HFFc6 (cell line): ENCODE results near the gene SYNPO. TPM values are rescaled to one million over a fixed set of nuclear protein-coding genes. Genes with fewer than 3 reads are reported as not detected.

Source experiments
- DNase-seq: peaks from one replicate; pipeline ENCODE4 v3.0.0-alpha.2; 2018
- H3K27ac Mint-ChIP-seq: 2 replicates; pipeline ENCODE4 v1.8.0; 2020; ENCODE audit warnings: mild to moderate bottlenecking, mixed read lengths
- H3K27me3 Mint-ChIP-seq: 2 replicates; pipeline ENCODE4 v1.8.0; 2021; ENCODE audit warnings: mild to moderate bottlenecking, moderate library complexity, mixed read lengths; ENCODE audit not compliant: insufficient read depth
- H3K36me3 Mint-ChIP-seq: 2 replicates; pipeline ENCODE4 v1.8.0; 2021; ENCODE audit warnings: low read depth, mixed read lengths
- H3K4me1 Mint-ChIP-seq: 2 replicates; pipeline ENCODE4 v1.8.0; 2020; ENCODE audit warnings: low read depth, mixed read lengths
- H3K4me3 Mint-ChIP-seq: 2 replicates; pipeline ENCODE4 v1.8.0; 2020; ENCODE audit warnings: mild to moderate bottlenecking, moderate library complexity, mixed read lengths
- H3K9me3 Mint-ChIP-seq: 2 replicates; pipeline ENCODE4 v1.8.0; 2020; ENCODE audit warnings: mild to moderate bottlenecking, mixed read lengths
- total RNA-seq, 6 experiments: library from RNA; stranded (reverse); fragmentation: NEBNext Ultra II Directional; extraction: Animal tissue kit (Norgen Biotek cat#: 25700); gene quantifications; 2 replicates in 1 of 6; 3 replicates in 5 of 6; pipeline ENCODE4 v1.2.3, GENCODE V29; 2021
- TF ChIP-seq, protein P1 (sequence below): fragments of 200-600 bp; sonication (generic); IDR thresholded peaks from 2 replicates; pipeline ENCODE4 v1.5.0; 2021; ENCODE audit warnings: antibody characterized with exemption, mild to moderate bottlenecking

Gene SYNPO
- total RNA-seq, 6 experiments from 2014 or later, result 35.6 to 50.7 (median 47.8) TPM

DNA sequence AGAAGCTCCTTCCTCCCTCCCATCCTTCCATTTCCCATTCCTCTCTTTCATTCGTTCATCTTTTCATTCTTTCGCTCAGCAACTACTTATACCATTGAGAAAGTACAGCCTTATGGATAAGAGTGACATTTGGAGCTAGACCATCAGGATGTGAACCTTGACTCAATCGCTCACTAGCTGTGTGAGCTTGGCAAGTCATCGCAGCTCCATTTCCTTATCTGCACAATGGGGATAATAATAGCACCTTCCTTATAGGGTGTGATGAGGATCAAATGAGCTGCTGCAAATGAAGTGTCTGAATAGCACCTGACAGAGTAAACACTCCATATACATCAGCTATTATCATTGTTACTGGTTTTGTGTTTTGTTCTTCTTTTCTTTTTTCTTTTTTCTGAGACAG, 28.1 kb upstream of the SYNPO start:
- no peak for DNase-seq
- H3K4me3 Mint-ChIP-seq, result no peak overlapping the region
- peaks cover 17% of the 10 kb centered on the region for H3K27me3 Mint-ChIP-seq

DNA sequence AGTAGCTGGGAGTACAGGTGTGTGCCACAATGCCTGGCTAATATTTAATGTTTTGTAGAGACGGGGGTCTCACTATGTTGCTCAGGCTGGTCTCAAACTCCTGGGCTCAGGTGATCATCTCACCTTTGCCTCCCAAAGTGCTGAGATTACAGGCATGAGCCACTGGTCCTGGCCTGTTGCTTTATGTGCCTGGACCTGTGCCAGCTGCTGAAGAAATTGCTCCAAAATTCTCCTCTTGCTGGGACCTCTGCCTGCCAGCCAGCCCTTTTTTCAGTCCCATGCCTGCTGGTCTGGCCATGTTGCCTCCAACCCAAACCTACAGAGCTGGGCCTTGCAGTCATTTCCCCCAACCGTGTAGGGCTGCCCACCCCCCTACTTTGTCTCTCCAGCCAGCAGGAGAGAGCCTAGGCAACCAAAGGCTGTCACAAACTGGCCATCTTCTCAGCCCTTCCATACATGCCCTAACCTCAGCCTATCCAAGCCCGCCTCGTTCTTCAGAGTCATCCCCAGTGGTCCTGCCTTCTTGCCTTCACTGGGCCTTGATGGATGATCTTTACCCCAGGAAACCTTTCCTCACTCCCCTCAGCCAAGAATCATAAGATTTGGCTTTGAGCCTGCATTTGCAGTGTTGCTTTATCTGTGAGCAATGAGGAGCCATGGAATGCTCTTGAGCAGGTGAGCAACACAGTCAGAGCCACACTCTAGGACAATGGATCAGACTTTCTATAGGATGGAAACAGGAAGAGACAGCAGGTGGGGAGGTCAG, 27.4 kb upstream of the SYNPO start:
- no peak overlapping the region for H3K27ac Mint-ChIP-seq
- no peak overlapping the region for H3K4me3 Mint-ChIP-seq
- H3K36me3 Mint-ChIP-seq, result no peaks in the 10 kb centered on the region
- no peak for DNase-seq
- H3K9me3 Mint-ChIP-seq, result no peaks in the 10 kb centered on the region
- peaks cover 17% of the 10 kb centered on the region for H3K4me1 Mint-ChIP-seq
- TF ChIP-seq, protein P1, sequence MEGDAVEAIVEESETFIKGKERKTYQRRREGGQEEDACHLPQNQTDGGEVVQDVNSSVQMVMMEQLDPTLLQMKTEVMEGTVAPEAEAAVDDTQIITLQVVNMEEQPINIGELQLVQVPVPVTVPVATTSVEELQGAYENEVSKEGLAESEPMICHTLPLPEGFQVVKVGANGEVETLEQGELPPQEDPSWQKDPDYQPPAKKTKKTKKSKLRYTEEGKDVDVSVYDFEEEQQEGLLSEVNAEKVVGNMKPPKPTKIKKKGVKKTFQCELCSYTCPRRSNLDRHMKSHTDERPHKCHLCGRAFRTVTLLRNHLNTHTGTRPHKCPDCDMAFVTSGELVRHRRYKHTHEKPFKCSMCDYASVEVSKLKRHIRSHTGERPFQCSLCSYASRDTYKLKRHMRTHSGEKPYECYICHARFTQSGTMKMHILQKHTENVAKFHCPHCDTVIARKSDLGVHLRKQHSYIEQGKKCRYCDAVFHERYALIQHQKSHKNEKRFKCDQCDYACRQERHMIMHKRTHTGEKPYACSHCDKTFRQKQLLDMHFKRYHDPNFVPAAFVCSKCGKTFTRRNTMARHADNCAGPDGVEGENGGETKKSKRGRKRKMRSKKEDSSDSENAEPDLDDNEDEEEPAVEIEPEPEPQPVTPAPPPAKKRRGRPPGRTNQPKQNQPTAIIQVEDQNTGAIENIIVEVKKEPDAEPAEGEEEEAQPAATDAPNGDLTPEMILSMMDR, result no peak
- H3K27me3 Mint-ChIP-seq, result peaks cover 17% of the 10 kb centered on the region

More for the DNA sequence above, 28.1 kb upstream of the SYNPO start:
- Mint-ChIP-seq H3K27ac (no peak overlapping the region), H3K9me3 (no peaks in the 10 kb centered on the region), H3K4me1 (peaks cover 17% of the 10 kb centered on the region), H3K36me3 (no peaks in the 10 kb centered on the region)
- TF ChIP-seq, protein P1, result no peak

DNA sequence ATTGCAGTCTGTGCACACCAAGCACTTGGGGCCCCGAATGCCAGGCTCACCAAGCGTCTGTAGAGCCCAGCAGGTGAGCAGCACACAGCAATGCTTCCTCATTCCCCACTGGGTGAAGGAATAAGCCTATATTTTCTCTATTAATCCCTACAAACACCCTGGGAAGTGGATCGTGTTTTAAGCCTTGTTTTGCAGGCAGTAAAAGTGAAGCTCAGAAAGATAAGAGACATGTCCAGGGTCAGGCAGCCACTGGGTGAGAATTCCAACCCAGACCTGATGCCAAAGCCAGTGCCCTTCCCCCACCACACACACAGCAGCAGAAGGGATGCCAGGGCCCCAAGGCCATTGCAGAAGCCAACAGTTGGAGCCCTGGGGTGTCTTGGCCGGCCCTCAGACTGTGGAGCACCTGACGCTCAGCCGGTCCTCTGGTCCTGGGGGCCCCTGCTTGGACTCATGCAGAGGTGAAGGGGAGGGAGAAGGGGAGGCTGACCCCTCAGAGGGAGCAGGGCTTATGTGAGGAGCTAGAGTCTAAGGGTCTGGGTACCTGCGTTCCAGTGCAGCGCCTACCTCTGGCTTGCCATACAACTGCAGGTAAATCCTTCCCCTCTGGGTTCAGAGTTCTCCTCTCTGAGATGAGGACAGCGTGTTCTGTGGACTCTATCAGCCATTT, 26.3 kb upstream of the SYNPO start:
- Mint-ChIP-seq H3K9me3 (no peaks in the 10 kb centered on the region), H3K27ac (no peak overlapping the region), H3K36me3 (no peaks in the 10 kb centered on the region), H3K27me3 (peaks cover 17% of the 10 kb centered on the region), H3K4me1 (peaks cover 19% of the 10 kb centered on the region), H3K4me3 (no peak overlapping the region)
- TF ChIP-seq, protein P1, result peak; percentile 41; the same call in 1 of the 2 replicates
- DNase-seq, result no peak

DNA sequence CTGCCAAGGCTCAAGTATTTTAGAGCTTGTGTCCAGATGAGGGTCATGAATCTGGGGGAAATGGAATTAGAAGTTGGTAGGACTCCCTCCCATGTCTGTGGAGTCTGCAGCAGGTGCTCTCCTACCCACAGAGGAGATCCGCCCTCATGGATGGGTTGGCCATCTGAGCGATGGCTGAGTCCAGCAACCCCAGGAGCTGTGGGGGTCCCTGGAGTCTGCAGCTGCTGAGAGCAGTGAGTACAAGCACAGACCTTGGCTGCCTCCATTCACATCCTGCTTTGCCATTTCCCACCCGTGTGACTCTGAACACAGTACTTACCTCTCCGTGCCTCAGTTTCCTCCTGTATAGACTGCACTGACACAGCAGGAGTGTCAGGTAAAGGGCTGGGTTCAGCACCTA, 25.8 kb upstream of the SYNPO start:
- no peaks in the 10 kb centered on the region for H3K36me3 Mint-ChIP-seq
- TF ChIP-seq, protein P1, result no peak
- no peak for DNase-seq
- H3K9me3 Mint-ChIP-seq, result no peaks in the 10 kb centered on the region
- peaks cover 25% of the 10 kb centered on the region for H3K4me1 Mint-ChIP-seq
- H3K27ac Mint-ChIP-seq, result no peak overlapping the region
- H3K4me3 Mint-ChIP-seq, result no peak overlapping the region
- peaks cover 17% of the 10 kb centered on the region for H3K27me3 Mint-ChIP-seq

DNA sequence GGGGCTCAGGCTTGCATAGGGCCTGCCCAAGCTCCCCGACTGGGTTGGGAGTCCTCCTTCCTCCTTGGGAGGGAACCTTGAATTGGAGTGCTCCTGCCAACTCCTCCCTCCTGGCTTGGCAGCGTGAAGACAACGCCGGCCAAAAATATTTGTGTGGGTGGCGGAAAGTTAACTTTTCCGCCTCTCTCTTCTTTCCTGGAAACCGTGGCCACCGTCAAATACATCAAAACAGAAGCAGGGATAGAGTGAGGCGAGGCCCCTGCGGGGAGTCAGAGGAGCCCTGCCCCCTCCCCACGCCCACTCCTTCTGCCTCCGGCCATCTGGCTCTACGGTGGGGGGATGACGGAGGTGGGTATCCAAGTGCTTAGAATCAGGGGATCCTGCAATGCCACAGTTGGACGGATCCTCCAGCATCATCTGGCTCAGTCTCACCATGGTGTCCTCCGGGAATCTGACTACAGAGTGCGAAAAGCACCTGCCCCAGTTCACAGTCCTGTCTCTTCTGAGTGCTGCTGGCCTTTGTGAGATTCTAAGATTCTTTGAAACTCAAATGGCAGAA, 25.2 kb upstream of the SYNPO start:
- H3K4me1 Mint-ChIP-seq, result peaks cover 29% of the 10 kb centered on the region
- no peak for DNase-seq
- no peaks in the 10 kb centered on the region for H3K36me3 Mint-ChIP-seq
- H3K27me3 Mint-ChIP-seq, result peaks cover 17% of the 10 kb centered on the region
- no peaks in the 10 kb centered on the region for H3K9me3 Mint-ChIP-seq
- TF ChIP-seq, protein P1, result no peak
- peak overlapping the region; percentile 25 for H3K4me3 Mint-ChIP-seq
- H3K27ac Mint-ChIP-seq, result no peak overlapping the region
